Activated B cell treated with CpG ODN at 0.5 μM for 24 hours (primary cell): Measurements from ENCODE around the gene R3HDM2. TPM values are rescaled to one million over a fixed set of nuclear protein-coding genes. Genes with fewer than 3 reads are reported as not detected.

Experiments used
- ATAC-seq: fragments of 200-7000 bp; cut with Tn5 transposase; one replicate; pipeline ENCODE4 v1.10.0; 2021; ENCODE audit warnings: low read depth, mild to moderate bottlenecking, moderate library complexity
- CTCF ChIA-PET: fragments of 350-600 bp; sonication (Branson Sonifier 250); formaldehyde crosslinking; loops from one replicate; lab custom pipeline; 2021; ENCODE audit warnings: antibody characterized with exemption; lab: Charles Lee
- POLR2A ChIA-PET: fragments of 350-600 bp; sonication (Branson Sonifier 250); formaldehyde crosslinking; loops from one replicate; lab custom pipeline; 2021; ENCODE audit warnings: antibody characterized with exemption; lab: Charles Lee
- DNase-seq: peaks from one replicate; pipeline ENCODE4 v3.0.0; 2022
- H3K27ac Mint-ChIP-seq: one replicate; pipeline ENCODE4 v1.8.0; 2020; ENCODE audit warnings: mixed read lengths
- H3K27me3 Mint-ChIP-seq: one replicate; pipeline ENCODE4 v1.8.0; 2021; ENCODE audit warnings: mixed read lengths
- H3K36me3 Mint-ChIP-seq: one replicate; pipeline ENCODE4 v1.8.0; 2021; ENCODE audit warnings: low read depth, mixed read lengths
- H3K4me1 Mint-ChIP-seq: one replicate; pipeline ENCODE4 v1.8.0; 2021; ENCODE audit warnings: mixed read lengths
- H3K4me3 Mint-ChIP-seq: one replicate; pipeline ENCODE4 v1.8.0; 2020; ENCODE audit warnings: mild to moderate bottlenecking, mixed read lengths
- H3K9me3 Mint-ChIP-seq: one replicate; pipeline ENCODE4 v1.8.0; 2020; ENCODE audit warnings: mixed read lengths
- intact Hi-C: fragments of 100-400 bp; cut with micrococcal nuclease; formaldehyde crosslinking; loops from one replicate; pipeline ENCODE4 v1.15.1; 2024
- total RNA-seq: library from RNA; stranded (reverse); gene quantifications from 2 replicates; pipeline ENCODE4 v1.2.3, GENCODE V29; 2022
- TF ChIP-seq, protein P1 (sequence below): fragments of 200-600 bp; IDR thresholded peaks from one replicate; pipeline ENCODE4 v1.8.0; 2022; ENCODE audit warnings: antibody characterized with exemption, mild to moderate bottlenecking

The R3HDM2 gene
- total RNA-seq, 1 donor from 2014 or later, result 75.6 TPM

DNA sequence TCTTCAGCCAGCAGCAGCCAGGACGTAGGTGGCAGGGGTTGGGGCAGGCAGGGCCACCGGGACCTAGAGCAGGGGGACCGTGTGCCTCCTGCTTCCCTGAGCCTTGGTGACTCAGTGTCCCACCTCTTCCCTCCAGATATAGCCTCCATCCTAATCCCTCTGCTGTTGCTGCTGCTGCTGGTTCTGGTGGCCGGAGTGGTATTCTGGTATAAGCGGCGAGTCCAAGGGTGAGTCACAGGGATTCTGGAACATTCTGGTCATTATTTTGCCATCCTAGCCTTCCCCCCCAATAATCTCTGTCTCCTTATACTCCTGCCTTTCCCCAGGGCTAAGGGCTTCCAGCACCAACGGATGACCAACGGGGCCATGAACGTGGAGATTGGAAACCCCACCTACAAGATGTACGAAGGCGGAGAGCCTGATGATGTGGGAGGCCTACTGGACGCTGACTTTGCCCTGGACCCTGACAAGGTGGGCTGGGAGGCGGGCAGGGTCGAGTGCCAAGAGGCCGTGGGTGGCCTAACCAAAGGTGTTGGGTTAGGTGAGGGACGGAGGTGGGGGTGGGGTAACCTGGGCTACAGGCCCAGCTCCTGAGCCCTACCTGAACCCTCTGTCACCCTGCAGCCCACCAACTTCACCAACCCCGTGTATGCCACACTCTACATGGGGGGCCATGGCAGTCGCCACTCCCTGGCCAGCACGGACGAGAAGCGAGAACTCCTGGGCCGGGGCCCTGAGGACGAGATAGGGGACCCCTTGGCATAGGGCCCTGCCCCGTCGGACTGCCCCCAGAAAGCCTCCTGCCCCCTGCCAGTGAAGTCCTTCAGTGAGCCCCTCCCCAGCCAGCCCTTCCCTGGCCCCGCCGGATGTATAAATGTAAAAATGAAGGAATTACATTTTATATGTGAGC, 218.8 kb downstream of the R3HDM2 start:
- no peaks in the 10 kb centered on the region for H3K9me3 Mint-ChIP-seq
- ChIA-PET POLR2A (interaction anchor here (8.9 kb wide), 1 partner anchor 27 kb away, joined by 175 read pairs; a partner anchor contains a TSS), CTCF (interaction anchor here (2.0 to 8.8 kb wide), 2 partner anchors 24 to 241 kb away, joined by 5 to 390 read pairs; partner anchors contain the start of gene SHMT2)
- no peak overlapping the region for H3K27ac Mint-ChIP-seq
- intact Hi-C loops, result no loop called here
- DNase-seq, result no peak
- H3K4me3 Mint-ChIP-seq, result no peak overlapping the region
- TF ChIP-seq, protein P1, sequence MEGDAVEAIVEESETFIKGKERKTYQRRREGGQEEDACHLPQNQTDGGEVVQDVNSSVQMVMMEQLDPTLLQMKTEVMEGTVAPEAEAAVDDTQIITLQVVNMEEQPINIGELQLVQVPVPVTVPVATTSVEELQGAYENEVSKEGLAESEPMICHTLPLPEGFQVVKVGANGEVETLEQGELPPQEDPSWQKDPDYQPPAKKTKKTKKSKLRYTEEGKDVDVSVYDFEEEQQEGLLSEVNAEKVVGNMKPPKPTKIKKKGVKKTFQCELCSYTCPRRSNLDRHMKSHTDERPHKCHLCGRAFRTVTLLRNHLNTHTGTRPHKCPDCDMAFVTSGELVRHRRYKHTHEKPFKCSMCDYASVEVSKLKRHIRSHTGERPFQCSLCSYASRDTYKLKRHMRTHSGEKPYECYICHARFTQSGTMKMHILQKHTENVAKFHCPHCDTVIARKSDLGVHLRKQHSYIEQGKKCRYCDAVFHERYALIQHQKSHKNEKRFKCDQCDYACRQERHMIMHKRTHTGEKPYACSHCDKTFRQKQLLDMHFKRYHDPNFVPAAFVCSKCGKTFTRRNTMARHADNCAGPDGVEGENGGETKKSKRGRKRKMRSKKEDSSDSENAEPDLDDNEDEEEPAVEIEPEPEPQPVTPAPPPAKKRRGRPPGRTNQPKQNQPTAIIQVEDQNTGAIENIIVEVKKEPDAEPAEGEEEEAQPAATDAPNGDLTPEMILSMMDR, result no peak
- no peak for ATAC-seq
- H3K27me3 Mint-ChIP-seq, result peaks cover 10% of the 10 kb centered on the region
- peaks cover 33% of the 10 kb centered on the region for H3K4me1 Mint-ChIP-seq
- H3K36me3 Mint-ChIP-seq, result no peaks in the 10 kb centered on the region

DNA sequence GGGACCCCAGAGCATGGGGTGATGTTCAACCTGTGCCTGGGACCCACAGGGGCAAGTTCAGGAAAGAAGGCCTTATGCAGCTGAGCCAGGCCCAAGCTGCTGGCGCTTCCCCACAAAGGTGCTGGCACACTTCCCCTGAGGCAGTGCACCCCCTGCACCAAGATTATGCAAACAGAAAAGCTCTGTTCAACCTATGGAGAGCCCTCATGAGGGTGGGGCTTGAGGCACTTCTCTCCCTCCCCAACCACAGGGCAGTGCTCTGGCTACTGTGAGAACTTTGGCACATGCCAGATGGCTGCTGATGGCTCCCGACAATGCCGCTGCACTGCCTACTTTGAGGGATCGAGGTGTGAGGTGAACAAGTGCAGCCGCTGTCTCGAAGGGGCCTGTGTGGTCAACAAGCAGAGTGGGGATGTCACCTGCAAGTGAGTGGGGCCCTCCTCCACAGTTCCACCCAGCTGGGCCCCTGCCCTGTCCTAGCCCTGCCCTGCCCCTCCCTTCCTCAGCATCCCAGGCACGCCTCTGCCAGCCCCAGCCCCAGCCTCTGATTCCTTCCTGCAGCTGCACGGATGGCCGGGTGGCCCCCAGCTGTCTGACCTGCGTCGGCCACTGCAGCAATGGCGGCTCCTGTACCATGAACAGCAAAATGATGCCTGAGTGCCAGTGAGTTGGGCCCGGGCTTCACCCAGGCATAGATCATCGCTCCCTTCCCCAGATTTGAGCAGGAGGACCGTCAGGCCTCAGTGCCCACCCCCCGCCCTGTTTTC, 219.7 kb downstream of the R3HDM2 start:
- peaks cover 32% of the 10 kb centered on the region for H3K4me1 Mint-ChIP-seq
- no peaks in the 10 kb centered on the region for H3K36me3 Mint-ChIP-seq
- TF ChIP-seq, protein P1, result no peak
- H3K4me3 Mint-ChIP-seq, result no peak overlapping the region
- H3K9me3 Mint-ChIP-seq, result no peaks in the 10 kb centered on the region
- intact Hi-C loops, result no loop called here
- POLR2A ChIA-PET, result interaction anchor here (8.9 kb wide), 1 partner anchor 28 kb away, joined by 175 read pairs; a partner anchor contains a TSS
- ATAC-seq, result no peak
- CTCF ChIA-PET, result interaction anchor here (1.1 to 1.4 kb wide), 2 partner anchors 29 to 32 kb away, joined by 3 read pairs; no protein-coding TSS in a partner anchor
- no peak for DNase-seq
- H3K27ac Mint-ChIP-seq, result no peak overlapping the region
- H3K27me3 Mint-ChIP-seq, result peaks cover 10% of the 10 kb centered on the region

DNA sequence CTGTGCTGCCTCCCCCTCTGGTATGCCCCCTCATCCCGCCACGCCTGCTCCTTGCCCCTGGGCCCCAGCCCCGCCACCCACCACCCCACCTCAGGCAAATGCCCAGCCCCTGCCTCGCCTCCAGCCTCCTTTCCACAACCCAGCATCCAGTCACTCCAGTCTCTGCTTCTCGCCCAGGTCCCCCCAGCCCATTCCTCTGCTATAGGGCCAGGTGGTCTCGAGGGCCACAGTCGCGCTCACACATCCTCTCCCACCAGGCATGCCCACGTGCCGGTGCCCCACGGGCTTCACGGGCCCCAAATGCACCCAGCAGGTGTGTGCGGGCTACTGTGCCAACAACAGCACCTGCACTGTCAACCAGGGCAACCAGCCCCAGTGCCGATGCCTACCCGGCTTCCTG, 220.4 kb downstream of the R3HDM2 start:
- CTCF ChIA-PET, result interaction anchor here (1.1 to 1.4 kb wide), 2 partner anchors 30 to 32 kb away, joined by 3 read pairs; no protein-coding TSS in a partner anchor
- intact Hi-C loops, result no loop called here

DNA sequence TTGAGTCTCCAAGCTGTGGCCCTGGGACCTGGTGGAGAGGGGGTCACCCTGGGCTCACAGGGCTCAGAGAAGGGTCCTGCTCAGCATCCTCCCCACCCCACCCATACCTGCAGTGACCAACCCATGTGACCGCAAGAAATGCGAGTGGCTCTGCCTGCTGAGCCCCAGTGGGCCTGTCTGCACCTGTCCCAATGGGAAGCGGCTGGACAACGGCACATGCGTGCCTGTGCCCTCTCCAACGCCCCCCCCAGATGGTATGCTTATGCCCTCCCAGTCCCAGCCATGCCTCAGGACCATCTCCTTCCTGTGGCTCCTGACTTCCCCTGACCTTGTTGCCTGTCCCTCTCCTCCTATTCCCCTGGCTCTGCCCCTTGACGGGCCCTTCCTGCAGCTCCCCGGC, 220.9 kb downstream of the R3HDM2 start:
- no peak for DNase-seq

More for the DNA sequence above, 220.4 kb downstream of the R3HDM2 start:
- no peak overlapping the region for H3K4me3 Mint-ChIP-seq
- DNase-seq (no peak), ATAC-seq (no peak)
- POLR2A ChIA-PET, result no interaction called here
- H3K36me3 Mint-ChIP-seq, result no peaks in the 10 kb centered on the region
- H3K4me1 Mint-ChIP-seq, result peaks cover 26% of the 10 kb centered on the region
- TF ChIP-seq, protein P1, result no peak
- no peaks in the 10 kb centered on the region for H3K9me3 Mint-ChIP-seq
- no peak overlapping the region for H3K27ac Mint-ChIP-seq
- peaks cover 10% of the 10 kb centered on the region for H3K27me3 Mint-ChIP-seq

More for the DNA sequence above, 220.9 kb downstream of the R3HDM2 start:
- ATAC-seq, result no peak
- intact Hi-C loops, result no loop called here
- Mint-ChIP-seq H3K36me3 (no peaks in the 10 kb centered on the region), H3K9me3 (no peaks in the 10 kb centered on the region), H3K27me3 (peaks cover 10% of the 10 kb centered on the region), H3K4me3 (no peak overlapping the region), H3K27ac (no peak overlapping the region), H3K4me1 (peaks cover 20% of the 10 kb centered on the region)
- ChIA-PET POLR2A (no interaction called here), CTCF (interaction anchor here (1.4 kb wide), 1 partner anchor 33 kb away, joined by 3 read pairs; no protein-coding TSS in a partner anchor)
- TF ChIP-seq, protein P1, result no peak
